ENCODE data around the gene PARP9.

- no peak for TF ChIP-seq POLR2A (IDR thresholded peaks at IDR 0.05)
- TF ChIP-seq, protein P1, sequence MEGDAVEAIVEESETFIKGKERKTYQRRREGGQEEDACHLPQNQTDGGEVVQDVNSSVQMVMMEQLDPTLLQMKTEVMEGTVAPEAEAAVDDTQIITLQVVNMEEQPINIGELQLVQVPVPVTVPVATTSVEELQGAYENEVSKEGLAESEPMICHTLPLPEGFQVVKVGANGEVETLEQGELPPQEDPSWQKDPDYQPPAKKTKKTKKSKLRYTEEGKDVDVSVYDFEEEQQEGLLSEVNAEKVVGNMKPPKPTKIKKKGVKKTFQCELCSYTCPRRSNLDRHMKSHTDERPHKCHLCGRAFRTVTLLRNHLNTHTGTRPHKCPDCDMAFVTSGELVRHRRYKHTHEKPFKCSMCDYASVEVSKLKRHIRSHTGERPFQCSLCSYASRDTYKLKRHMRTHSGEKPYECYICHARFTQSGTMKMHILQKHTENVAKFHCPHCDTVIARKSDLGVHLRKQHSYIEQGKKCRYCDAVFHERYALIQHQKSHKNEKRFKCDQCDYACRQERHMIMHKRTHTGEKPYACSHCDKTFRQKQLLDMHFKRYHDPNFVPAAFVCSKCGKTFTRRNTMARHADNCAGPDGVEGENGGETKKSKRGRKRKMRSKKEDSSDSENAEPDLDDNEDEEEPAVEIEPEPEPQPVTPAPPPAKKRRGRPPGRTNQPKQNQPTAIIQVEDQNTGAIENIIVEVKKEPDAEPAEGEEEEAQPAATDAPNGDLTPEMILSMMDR (IDR thresholded peaks at IDR 0.05 in 4 of 5, conservative IDR thresholded peaks at IDR 0.05 in 1 of 5): no peak
These were observed 10.9 kb downstream of the PARP9 start for GRCh38 chr3:122553171-122553570.
